Measurements from ENCODE around the gene TMEM182.

TMEM182 gene

GRCh38 chr2:102803041-102803896, 41.4 kb downstream of the TMEM182 start:
- H2AFZ ChIP-seq (ENCODE audit: low read depth, low read length) = no peak overlapping the region
- H3K36me3 ChIP-seq (replicated peaks; ENCODE audit: low read depth, low read length) = peaks cover 18% of the 10 kb centered on the region
- H3K9ac ChIP-seq (ENCODE audit: low read length) = no peak overlapping the region
- TF ChIP-seq EZH2phosphoT487 (IDR thresholded peaks at IDR 0.05; ENCODE audit: low read depth) (no peak), CTCF (IDR thresholded peaks at IDR 0.05; ENCODE audit: low read depth, low read length) (no peak)
- 0 out of 2 replicates have a peak, but pooled peaks cover 2% of the 10 kb centered on the region for H3K9me3 ChIP-seq (ENCODE audit: insufficient read depth, low read length)
- H3K27me3 ChIP-seq (ENCODE audit: low read depth, low read length) = no peaks in the 10 kb centered on the region
- H3K79me2 ChIP-seq (ENCODE audit: low read length) = no peaks in the 10 kb centered on the region
- no peak overlapping the region for H3K4me2 ChIP-seq (ENCODE audit: low read length)
- peaks cover 7% of the 10 kb centered on the region for H3K4me1 ChIP-seq (ENCODE audit: low read length)
- H3K27ac ChIP-seq (ENCODE audit: low read length) = no peak overlapping the region
- no peaks in the 10 kb centered on the region for H4K20me1 ChIP-seq (ENCODE audit: insufficient read depth, low read length)
- H3K4me3 ChIP-seq (ENCODE audit: low read length) = no peak overlapping the region

- Histone ChIP-seq H3K4me1 (ENCODE audit: low read length) (peaks cover 7% of the 10 kb centered on the region), H3K9ac (ENCODE audit: low read length) (no peak overlapping the region), H3K9me3 (ENCODE audit: insufficient read depth, low read length) (0 out of 2 replicates have a peak, but pooled peaks cover 2% of the 10 kb centered on the region), H3K27ac (ENCODE audit: low read length) (no peak overlapping the region), H3K36me3 (replicated peaks; ENCODE audit: low read depth, low read length) (peaks cover 17% of the 10 kb centered on the region), H3K27me3 (ENCODE audit: low read depth, low read length) (no peaks in the 10 kb centered on the region), H3K4me3 (ENCODE audit: low read length) (no peak overlapping the region), H3K79me2 (ENCODE audit: low read length) (no peaks in the 10 kb centered on the region), H2AFZ (ENCODE audit: low read depth, low read length) (no peak overlapping the region), H3K4me2 (ENCODE audit: low read length) (no peak overlapping the region), H4K20me1 (ENCODE audit: insufficient read depth, low read length) (no peaks in the 10 kb centered on the region)
- TF ChIP-seq CTCF (IDR thresholded peaks at IDR 0.05; ENCODE audit: low read depth, low read length) = no peak
- no peak for TF ChIP-seq EZH2phosphoT487 (IDR thresholded peaks at IDR 0.05; ENCODE audit: low read depth)
Observed at GRCh38 chr2:102803897-102804217, 42.0 kb downstream of the TMEM182 start.

- H3K9me3 ChIP-seq (ENCODE audit: insufficient read depth, low read length) = no peaks in the 10 kb centered on the region
- no peaks in the 10 kb centered on the region for H4K20me1 ChIP-seq (ENCODE audit: insufficient read depth, low read length)
- no peak overlapping the region for H3K27ac ChIP-seq (ENCODE audit: low read length)
- peak overlapping the region; percentile 46 for H3K4me2 ChIP-seq (ENCODE audit: low read length)
- no peak overlapping the region for H3K9ac ChIP-seq (ENCODE audit: low read length)
- H3K27me3 ChIP-seq (ENCODE audit: low read depth, low read length) = no peaks in the 10 kb centered on the region
- peaks cover 7% of the 10 kb centered on the region for H3K4me1 ChIP-seq (ENCODE audit: low read length)
- no peaks in the 10 kb centered on the region for H3K79me2 ChIP-seq (ENCODE audit: low read length)
- H3K36me3 ChIP-seq (replicated peaks; ENCODE audit: low read depth, low read length) = peaks cover 3% of the 10 kb centered on the region
- peak overlapping the region; percentile 31; the same call in 1 of the 2 replicates for H3K4me3 ChIP-seq (ENCODE audit: low read length)
- no peak overlapping the region for H2AFZ ChIP-seq (ENCODE audit: low read depth, low read length)
- no peak for TF ChIP-seq EZH2phosphoT487 (IDR thresholded peaks at IDR 0.05; ENCODE audit: low read depth)
- TF ChIP-seq CTCF (IDR thresholded peaks at IDR 0.05; ENCODE audit: low read depth, low read length) = peak; percentile 80
Observed at GRCh38 chr2:102806250-102806837, 44.5 kb downstream of the TMEM182 start.

Measured in OCI-LY3 (cell line).